HFF-Myc (cell line): Measurements from ENCODE around the gene GLT8D1.

Experiments used
- DNase-seq: peaks from one replicate; pipeline ENCODE4 v3.0.0-alpha.2; 2011; ENCODE audit warnings: low read depth; ENCODE audit errors: extremely low read depth
- H3K4me3 ChIP-seq: replicated peaks from 2 replicates; pipeline ENCODE4 v1.5.1; 2011; ENCODE audit warnings: low read depth, mild to moderate bottlenecking, control low read depth, low read length
- CTCF ChIP-seq: IDR thresholded peaks from 2 replicates; pipeline ENCODE4 v1.5.1; 2012; ENCODE audit warnings: mild to moderate bottlenecking, low read depth, low read length, control low read depth; ENCODE audit errors: missing control alignments

Gene GLT8D1

DNA sequence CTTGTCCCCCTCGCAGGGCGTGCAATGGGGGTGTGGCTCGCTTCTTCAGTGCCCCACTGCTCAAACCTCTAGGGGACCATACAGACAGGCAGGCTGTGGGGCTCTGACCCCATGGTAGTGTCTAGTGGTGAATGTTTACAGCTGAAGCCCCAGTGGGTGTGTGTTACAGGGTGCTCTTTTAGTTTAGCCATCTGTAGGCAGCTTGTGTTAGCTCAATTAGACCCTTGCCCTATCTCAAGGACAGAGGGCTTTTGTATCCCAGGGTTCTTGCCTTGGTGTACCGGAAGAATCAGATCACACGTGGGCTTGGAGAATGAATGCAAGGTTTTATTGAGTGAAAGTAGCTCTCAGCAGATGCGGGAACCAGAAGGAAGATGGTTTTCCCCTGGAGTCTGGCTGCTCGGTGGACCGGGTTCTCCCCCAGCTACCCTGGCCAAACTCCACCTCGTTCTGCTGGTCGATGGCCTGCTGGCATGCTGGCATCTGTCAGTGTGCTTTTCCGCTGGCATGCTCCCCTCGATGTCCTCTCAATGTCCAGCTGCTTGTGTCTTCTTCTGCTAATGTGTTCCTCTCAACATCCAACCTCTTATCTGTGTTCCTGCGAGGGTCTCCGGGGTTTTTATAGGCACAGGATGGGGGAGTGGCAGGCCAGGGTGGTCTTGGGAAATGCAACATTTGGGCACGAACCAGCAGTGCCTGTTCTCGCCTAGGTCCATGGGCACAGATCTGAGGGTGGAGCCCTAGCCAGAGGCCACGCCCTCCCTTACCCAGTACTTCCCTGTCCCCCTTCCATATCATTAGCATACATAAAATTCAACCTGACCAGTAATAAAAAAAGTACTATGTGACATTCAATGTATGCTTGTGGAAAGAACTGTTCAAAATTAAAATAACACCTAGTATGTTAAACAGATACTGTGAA is 7.0 kb upstream of the GLT8D1 start:
- no peak for DNase-seq
- TF ChIP-seq CTCF, result no peak

DNA sequence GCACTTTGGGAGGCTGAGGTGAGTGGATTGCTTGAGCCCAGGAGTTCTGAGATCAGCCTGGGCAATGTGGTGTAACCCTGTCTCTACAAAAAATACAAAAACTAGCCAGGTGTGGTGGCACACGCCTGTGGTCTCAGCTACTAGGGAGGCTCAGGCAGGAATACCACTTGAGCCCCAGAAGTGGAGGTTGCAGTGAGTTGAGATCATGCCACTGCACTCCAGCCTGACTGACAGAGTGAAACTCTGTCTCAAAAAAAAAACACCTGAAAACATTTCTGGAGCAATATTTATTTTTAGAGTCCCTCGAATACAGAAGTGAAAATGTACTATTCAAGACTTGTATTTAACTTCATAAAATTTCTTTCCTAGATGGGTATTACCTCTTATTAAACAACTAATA is 4.9 kb upstream of the GLT8D1 start:
- no peak for DNase-seq
- no peak for TF ChIP-seq CTCF
- no peak overlapping the region for H3K4me3 ChIP-seq

More for the DNA sequence above, 7.0 kb upstream of the GLT8D1 start:
- no peak overlapping the region for H3K4me3 ChIP-seq

DNA sequence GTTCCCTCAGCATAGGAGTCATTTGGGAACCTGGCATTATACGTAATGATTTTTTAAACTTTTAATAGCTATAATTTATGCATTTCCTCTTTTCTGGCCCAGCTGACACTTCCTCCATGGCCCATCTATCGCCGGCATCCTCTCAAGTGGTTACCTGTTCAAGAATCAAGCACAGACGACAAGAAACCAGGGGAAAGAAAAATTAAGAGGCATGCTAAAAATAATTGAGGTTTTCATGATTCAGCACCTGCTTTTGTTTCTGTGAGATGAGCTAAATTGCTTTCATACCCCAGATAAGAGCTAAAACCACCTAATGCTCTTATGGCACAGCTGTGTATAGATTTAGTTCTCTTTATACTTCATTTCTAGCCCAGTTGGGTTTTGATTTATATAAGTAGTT is 2.0 kb upstream of the GLT8D1 start:
- no peak for TF ChIP-seq CTCF
- H3K4me3 ChIP-seq, result peak overlapping the region; percentile 99
- DNase-seq, result no peak

DNA sequence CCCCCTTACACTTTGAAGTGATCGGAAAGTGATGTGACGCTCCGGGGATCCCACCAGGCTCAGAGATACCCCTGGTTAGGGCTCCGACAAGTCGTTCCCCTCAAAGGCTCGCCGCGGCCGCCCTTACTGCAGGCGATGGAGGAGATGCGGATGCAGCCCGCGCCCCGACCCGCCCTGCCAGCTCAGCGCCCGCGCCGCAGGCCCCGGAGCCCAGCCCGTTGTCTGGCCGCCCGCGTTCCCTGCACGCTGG is 228 bp downstream of the GLT8D1 start:
- DNase-seq, result no peak
- H3K4me3 ChIP-seq, result peak overlapping the region; percentile 99
- no peak for TF ChIP-seq CTCF

DNA sequence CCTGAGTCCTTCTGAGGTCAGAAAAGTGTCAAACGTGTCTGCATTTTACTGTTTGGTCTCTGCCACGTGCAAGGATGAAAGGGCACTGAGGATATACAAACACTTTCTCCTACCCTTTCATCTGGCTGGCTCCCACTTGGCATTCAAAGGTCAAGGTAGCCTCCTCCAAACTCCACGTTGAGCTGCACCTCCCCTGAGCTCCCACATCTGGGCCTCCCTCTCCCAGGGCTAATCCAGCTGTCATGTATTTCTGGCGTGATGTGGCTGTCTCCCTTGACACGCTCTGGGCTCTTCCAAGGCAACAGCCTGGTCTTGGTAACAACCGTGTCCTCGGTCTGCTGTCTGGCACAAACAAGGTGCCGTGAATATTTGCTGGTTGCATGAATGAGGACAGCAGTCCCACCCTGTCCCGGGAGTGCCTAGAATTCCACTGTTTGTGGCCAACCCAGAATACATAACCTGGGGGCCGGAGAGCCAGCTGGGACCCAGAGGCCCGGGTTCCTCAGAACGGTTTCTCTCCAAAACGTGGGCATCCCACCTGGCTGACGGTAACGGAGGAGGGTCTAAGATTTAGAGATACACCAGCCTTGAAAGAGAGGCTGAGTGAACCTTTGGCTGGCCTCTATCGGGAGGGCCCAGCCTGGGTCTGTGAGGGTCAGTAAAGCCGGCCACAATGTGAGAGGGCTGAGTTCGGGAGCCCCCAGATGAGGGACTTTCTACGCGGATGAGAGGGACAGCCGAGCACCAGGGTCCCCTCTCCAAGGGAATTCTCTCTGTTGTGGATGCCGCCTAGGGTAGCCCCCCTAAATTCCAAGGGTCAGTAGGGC is 767 bp downstream of the GLT8D1 start:
- DNase-seq, result no peak
- TF ChIP-seq CTCF, result no peak
- H3K4me3 ChIP-seq, result peak overlapping the region; percentile 99

- H3K4me3 ChIP-seq, result peak overlapping the region; percentile 99
- DNase-seq, result no peak
- no peak for TF ChIP-seq CTCF
These were observed 2.2 kb downstream of the GLT8D1 start for GRCh38 chr3:52703341-52703740.
